HUES48 (cell line): Measurements from ENCODE around the gene DMRT1.

Experiments
- H3K27ac ChIP-seq: one replicate; pipeline ENCODE4 v1.7.0; 2013; ENCODE audit warnings: low read depth, low read length, inconsistent platforms
- H3K27me3 ChIP-seq: 2 replicates; pipeline ENCODE4 v1.6.1; 2013; ENCODE audit warnings: mild to moderate bottlenecking, low read length; ENCODE audit not compliant: control insufficient read depth, insufficient read depth
- H3K36me3 ChIP-seq: 2 replicates; pipeline ENCODE4 v1.6.1; 2013; ENCODE audit warnings: low read length; ENCODE audit not compliant: control insufficient read depth, insufficient read depth
- H3K4me1 ChIP-seq: 2 replicates; pipeline ENCODE4 v1.6.1; 2013; ENCODE audit warnings: mild to moderate bottlenecking, low read length; ENCODE audit not compliant: control insufficient read depth, insufficient read depth
- H3K4me3 ChIP-seq: 2 replicates; pipeline ENCODE4 v1.5.1; 2013; ENCODE audit warnings: mild to moderate bottlenecking, low read depth, low read length
- H3K9ac ChIP-seq: 2 replicates; pipeline ENCODE4 v1.6.1; 2013; ENCODE audit warnings: mild to moderate bottlenecking, low read depth, low read length, moderate library complexity
- H3K9me3 ChIP-seq: 2 replicates; pipeline ENCODE4 v1.6.1; 2013; ENCODE audit warnings: low read length; ENCODE audit not compliant: control insufficient read depth, insufficient read depth

The DMRT1 gene

DNA sequence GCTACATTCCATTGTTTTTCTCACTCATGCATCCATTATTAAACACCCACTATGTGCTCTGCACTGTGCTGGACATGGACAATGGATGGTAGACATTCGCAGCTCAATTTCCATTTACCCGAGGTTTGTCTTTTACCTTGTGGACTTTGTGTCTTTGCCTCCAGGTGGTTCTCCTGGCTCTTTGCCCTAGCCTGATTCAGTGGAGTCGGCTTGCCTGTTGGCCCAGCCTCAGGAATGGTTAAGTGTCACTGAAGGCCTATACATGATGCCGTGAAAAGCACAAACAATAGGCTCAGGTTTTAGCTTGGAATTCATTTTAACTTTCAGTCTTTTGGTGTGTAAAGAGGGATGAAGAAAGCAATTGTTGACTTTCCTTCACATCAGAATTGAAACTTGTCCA is 118.4 kb downstream of the DMRT1 start:
- Histone ChIP-seq H3K9me3 (no peaks in the 10 kb centered on the region), H3K27me3 (peaks cover 35% of the 10 kb centered on the region), H3K4me1 (no peaks in the 10 kb centered on the region), H3K27ac (no peak overlapping the region), H3K36me3 (no peaks in the 10 kb centered on the region), H3K9ac (no peak overlapping the region), H3K4me3 (no peak overlapping the region)

DNA sequence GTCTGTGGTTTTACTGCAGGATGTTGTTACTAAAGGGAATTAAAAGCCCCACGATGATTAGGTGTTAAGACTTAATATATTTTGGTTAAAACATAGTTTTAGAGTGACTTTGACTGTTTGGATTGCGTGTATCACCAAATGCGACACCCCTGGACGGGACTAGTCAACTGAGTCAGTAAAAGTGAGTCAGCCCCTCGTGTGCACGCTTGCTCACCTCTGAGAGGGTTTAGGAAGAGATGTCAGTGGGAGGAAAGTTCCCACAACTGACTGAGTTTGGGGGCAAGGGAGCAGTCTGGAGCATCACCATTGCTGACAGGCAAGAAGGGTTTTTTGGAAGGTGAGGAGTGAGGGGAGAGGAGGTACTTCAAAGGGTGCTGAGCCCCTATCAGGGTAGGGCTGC is 120.5 kb downstream of the DMRT1 start:
- no peak overlapping the region for H3K4me3 ChIP-seq
- no peaks in the 10 kb centered on the region for H3K36me3 ChIP-seq
- no peak overlapping the region for H3K9ac ChIP-seq
- H3K9me3 ChIP-seq = no peaks in the 10 kb centered on the region
- H3K4me1 ChIP-seq = 0 out of 2 replicates have a peak, but pooled peaks cover 3% of the 10 kb centered on the region
- no peak overlapping the region for H3K27ac ChIP-seq
- peaks cover 56% of the 10 kb centered on the region for H3K27me3 ChIP-seq

- Histone ChIP-seq H3K9ac (no peak overlapping the region), H3K4me1 (peaks cover 19% of the 10 kb centered on the region; the same call in 1 of the 2 replicates), H3K27ac (no peak overlapping the region), H3K9me3 (no peaks in the 10 kb centered on the region), H3K36me3 (no peaks in the 10 kb centered on the region), H3K4me3 (no peak overlapping the region), H3K27me3 (peaks cover 91% of the 10 kb centered on the region)
These were observed 124.0 kb downstream of the DMRT1 start for GRCh38 chr9:965497-965896.

GRCh38 chr9:966870-967269 is 125.4 kb downstream of the DMRT1 start:
- peaks cover 95% of the 10 kb centered on the region for H3K27me3 ChIP-seq
- H3K9me3 ChIP-seq = no peaks in the 10 kb centered on the region
- peaks cover 20% of the 10 kb centered on the region; the same call in 1 of the 2 replicates for H3K4me1 ChIP-seq
- H3K36me3 ChIP-seq = no peaks in the 10 kb centered on the region
- H3K27ac ChIP-seq = no peak overlapping the region
- no peak overlapping the region for H3K9ac ChIP-seq
- H3K4me3 ChIP-seq = no peak overlapping the region

GRCh38 chr9:967436-967835 is 125.9 kb downstream of the DMRT1 start:
- Histone ChIP-seq H3K9me3 (no peaks in the 10 kb centered on the region), H3K27me3 (peaks cover 96% of the 10 kb centered on the region), H3K9ac (no peak overlapping the region), H3K4me3 (peak overlapping the region; percentile 27), H3K36me3 (no peaks in the 10 kb centered on the region), H3K27ac (no peak overlapping the region), H3K4me1 (peaks cover 20% of the 10 kb centered on the region; the same call in 1 of the 2 replicates)

DNA sequence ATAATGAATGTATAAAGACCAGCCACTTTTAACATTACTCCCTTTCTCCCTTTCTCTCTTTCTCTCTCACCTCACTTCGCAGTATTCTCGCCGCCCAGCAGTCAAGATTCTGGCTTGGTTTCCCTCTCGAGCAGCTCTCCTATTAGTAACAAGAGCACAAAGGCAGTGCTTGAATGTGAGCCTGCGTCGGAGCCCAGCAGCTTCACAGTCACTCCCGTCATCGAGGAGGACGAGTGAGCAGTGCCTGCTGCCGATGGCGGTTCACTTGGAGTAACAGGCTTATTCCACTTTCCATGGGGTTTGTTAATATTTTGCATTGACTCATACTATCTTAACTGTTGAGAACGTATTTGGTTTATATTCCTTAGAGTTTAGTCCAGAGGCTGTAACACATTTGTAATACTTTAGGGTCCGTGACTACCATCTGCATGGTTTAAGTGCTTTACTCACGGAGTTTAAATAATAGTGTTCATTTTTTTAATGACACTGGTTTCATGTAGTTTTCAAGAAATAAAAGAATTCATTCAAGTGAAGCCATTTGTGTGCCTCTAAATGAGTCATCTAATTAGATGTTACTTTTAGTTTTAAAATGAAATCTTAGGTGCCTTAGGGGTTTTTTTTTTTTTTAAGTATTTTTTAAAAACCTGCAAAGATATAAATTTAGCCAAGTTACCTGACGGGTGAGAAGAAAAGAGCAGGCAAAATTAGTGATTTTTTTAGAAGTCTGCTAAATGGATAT is 126.6 kb downstream of the DMRT1 start:
- Histone ChIP-seq H3K27ac (no peak overlapping the region), H3K27me3 (peaks cover 97% of the 10 kb centered on the region), H3K36me3 (no peaks in the 10 kb centered on the region), H3K9me3 (no peaks in the 10 kb centered on the region), H3K4me1 (peaks cover 24% of the 10 kb centered on the region; the same call in 1 of the 2 replicates), H3K9ac (no peak overlapping the region), H3K4me3 (peak overlapping the region; percentile 27)

DNA sequence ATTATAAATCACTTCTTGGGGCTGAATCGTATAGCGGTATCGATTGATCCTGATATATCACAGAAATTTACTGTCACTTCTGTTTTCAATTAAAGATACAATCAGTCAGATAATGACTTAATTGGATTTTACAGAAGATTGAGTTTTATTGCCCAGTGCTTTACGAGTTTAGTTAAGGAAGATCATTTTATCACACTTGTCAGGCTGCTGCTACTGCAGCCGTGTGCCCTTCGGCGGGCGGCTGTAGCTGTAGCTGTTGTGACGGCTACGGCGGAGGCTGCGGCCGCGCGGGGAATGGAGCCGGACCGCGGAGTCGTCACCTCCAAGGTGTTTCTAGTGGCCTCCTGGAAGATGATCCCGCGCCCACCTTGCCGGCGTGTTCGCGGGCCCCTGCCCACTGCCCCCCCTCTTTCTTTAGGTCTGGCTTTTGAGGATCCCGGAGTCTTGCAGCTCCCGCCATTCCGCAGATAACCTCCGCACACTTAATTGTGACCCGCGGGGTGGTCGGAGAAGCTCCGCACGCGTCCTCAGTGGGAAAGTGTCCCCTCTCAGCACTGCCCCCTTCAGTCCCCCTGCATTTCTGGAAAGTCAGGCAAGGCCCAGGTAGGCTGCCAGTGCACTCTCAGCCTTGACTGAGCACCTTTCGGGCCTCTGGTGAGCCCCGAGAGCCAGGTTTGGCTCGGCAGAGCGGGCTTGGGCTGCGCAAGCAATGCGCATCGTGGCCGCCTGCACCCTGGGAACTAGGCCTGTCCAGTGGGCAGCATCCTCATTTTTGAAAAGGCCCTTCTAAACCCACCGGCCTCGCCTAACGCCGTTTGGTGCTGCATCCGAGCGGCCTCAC is 128.0 kb downstream of the DMRT1 start:
- Histone ChIP-seq H3K36me3 (no peaks in the 10 kb centered on the region), H3K9ac (no peak overlapping the region), H3K4me1 (peaks cover 32% of the 10 kb centered on the region; the same call in 1 of the 2 replicates), H3K27ac (no peak overlapping the region), H3K27me3 (peaks cover 98% of the 10 kb centered on the region), H3K4me3 (peak overlapping the region; percentile 27; the same call in 1 of the 2 replicates), H3K9me3 (no peaks in the 10 kb centered on the region)

GRCh38 chr9:970151-970996 is 128.9 kb downstream of the DMRT1 start:
- Histone ChIP-seq H3K4me3 (peak overlapping the region; percentile 27; the same call in 1 of the 2 replicates), H3K9ac (no peak overlapping the region), H3K4me1 (peaks cover 35% of the 10 kb centered on the region; the same call in 1 of the 2 replicates), H3K27ac (no peak overlapping the region), H3K9me3 (no peaks in the 10 kb centered on the region), H3K27me3 (peaks cover 98% of the 10 kb centered on the region), H3K36me3 (no peaks in the 10 kb centered on the region)

DNA sequence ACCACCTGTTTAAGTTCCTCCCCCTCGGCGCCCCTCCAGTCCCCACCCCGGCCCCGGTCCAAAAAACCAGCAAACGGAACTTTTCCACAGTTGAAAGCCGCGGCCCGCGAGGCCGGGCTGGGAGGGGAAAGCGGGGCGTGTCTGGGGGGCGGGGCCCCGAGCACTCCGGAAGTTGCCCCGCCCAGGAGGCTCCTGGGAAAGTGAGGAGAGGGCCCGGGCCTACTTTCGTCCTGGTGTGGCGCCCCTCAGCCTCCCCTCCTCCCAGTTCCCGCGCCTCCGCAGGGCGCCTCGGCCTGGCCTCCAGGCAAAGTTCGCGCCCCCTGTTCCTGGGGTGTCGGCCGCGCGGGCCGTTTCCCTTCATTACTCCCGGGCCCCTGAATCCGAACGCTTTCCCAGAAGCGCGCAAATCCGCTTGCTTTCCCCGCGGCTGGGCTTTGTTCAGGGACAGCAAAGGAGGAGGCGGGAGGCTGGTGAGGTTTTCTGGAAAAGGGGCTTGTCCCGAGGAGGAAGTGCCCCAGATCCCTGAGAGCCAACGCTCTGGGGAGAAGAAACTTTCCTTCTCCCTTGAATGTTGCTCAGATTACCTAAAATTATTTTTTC is 130.5 kb downstream of the DMRT1 start:
- Histone ChIP-seq H3K36me3 (no peaks in the 10 kb centered on the region), H3K27me3 (peaks cover 98% of the 10 kb centered on the region), H3K9ac (no peak overlapping the region), H3K27ac (peak overlapping the region; percentile 67), H3K4me3 (peak overlapping the region; percentile 68), H3K9me3 (no peaks in the 10 kb centered on the region), H3K4me1 (peaks cover 33% of the 10 kb centered on the region; the same call in 1 of the 2 replicates)
